IMR-90 (cell line): Measurements from ENCODE around the gene PPM1H. TPM values are rescaled to one million over a fixed set of nuclear protein-coding genes. Genes with fewer than 3 reads are reported as not detected.

Experiments
- ATAC-seq: fragments of 200-7000 bp; cut with Tn5 transposase; 2 replicates; pipeline ENCODE4 v1.9.1; 2020; ENCODE audit warnings: low read depth, mild to moderate bottlenecking, moderate library complexity
- BruUV-seq: library from RNA; stranded (reverse); fragments of 400-500 nt; replicated peaks from 2 replicates; lab custom pipeline; 2021; lab: Mats Ljungman, UMichigan
- CTCF ChIA-PET: fragments of 300-600 bp; formaldehyde crosslinking; extraction: SDS; loops from one replicate; lab custom pipeline; 2021; ENCODE audit warnings: antibody characterized with exemption; lab: Yijun Ruan, JAX
- POLR2A ChIA-PET: fragments of 300-600 bp; sonication (Branson Sonifier 250); formaldehyde crosslinking; loops from one replicate; lab custom pipeline; 2022; ENCODE audit warnings: antibody characterized with exemption; ENCODE audit not compliant: unreplicated experiment; lab: Charles Lee
- DNase-seq: peaks from one replicate; pipeline ENCODE4 v3.0.0; 2013
- H2AFZ ChIP-seq: replicated peaks from 2 replicates; pipeline ENCODE3; 2013; ENCODE audit warnings: low read length, mild to moderate bottlenecking; ENCODE audit not compliant: poor library complexity
- H2AK5ac ChIP-seq: 2 replicates; pipeline ENCODE4 v1.6.1; 2013; ENCODE audit warnings: low read depth, low read length, inconsistent platforms
- H2AK9ac ChIP-seq: replicated peaks from 2 replicates; pipeline ENCODE3; 2013; ENCODE audit warnings: mild to moderate bottlenecking, low read depth, low read length, moderate library complexity; ENCODE audit not compliant: poor library complexity
- H2BK120ac ChIP-seq: 2 replicates; pipeline ENCODE4 v1.6.1; 2013; ENCODE audit warnings: low read depth, low read length, inconsistent platforms
- H2BK15ac ChIP-seq: 3 replicates; pipeline ENCODE4 v1.6.1; 2013; ENCODE audit warnings: low read depth, low read length, inconsistent platforms
- H2BK20ac ChIP-seq: 2 replicates; pipeline ENCODE4 v1.6.1; 2013; ENCODE audit warnings: low read depth, mild to moderate bottlenecking, inconsistent platforms, low read length, moderate library complexity
- H2BK5ac ChIP-seq: 2 replicates; pipeline ENCODE4 v1.6.1; 2013; ENCODE audit warnings: mild to moderate bottlenecking, low read depth, low read length, inconsistent platforms; ENCODE audit not compliant: poor library complexity, severe bottlenecking
- H3K14ac ChIP-seq: replicated peaks from 2 replicates; pipeline ENCODE4 v1.6.1; 2013; ENCODE audit warnings: low read depth, low read length, inconsistent platforms
- H3K18ac ChIP-seq: 2 replicates; pipeline ENCODE4 v1.6.1; 2013; ENCODE audit warnings: low read depth, low read length, control low read depth
- H3K23ac ChIP-seq: 2 replicates; pipeline ENCODE4 v1.6.1; 2013; ENCODE audit warnings: low read depth, low read length, inconsistent platforms
- H3K27ac ChIP-seq: 2 replicates; pipeline ENCODE4 v1.5.1; 2013; ENCODE audit warnings: mild to moderate bottlenecking, control low read depth, low read length; ENCODE audit not compliant: insufficient read depth
- H3K27me3 ChIP-seq: 2 replicates; pipeline ENCODE4 v1.6.1; 2013; ENCODE audit warnings: low read length; ENCODE audit not compliant: control insufficient read depth, insufficient read depth
- H3K36me3 ChIP-seq: 2 replicates; pipeline ENCODE4 v1.6.1; 2013; ENCODE audit warnings: low read length, mixed read lengths; ENCODE audit not compliant: control insufficient read depth, insufficient read depth
- H3K4ac ChIP-seq: 2 replicates; pipeline ENCODE4 v1.6.1; 2013; ENCODE audit warnings: low read depth, low read length, inconsistent platforms
- H3K4me1 ChIP-seq: 2 replicates; pipeline ENCODE4 v1.6.1; 2013; ENCODE audit warnings: low read length, mixed read lengths; ENCODE audit not compliant: control insufficient read depth, insufficient read depth
- H3K4me2 ChIP-seq: 2 replicates; pipeline ENCODE4 v1.6.1; 2013; ENCODE audit warnings: low read depth, mild to moderate bottlenecking, control low read depth, low read length, moderate library complexity
- H3K4me3 ChIP-seq: 2 replicates; pipeline ENCODE4 v1.5.1; 2013; ENCODE audit warnings: low read depth, mild to moderate bottlenecking, control low read depth, low read length, moderate library complexity; ENCODE audit not compliant: insufficient read depth
- H3K56ac ChIP-seq: 2 replicates; pipeline ENCODE4 v1.6.1; 2013; ENCODE audit warnings: low read length, inconsistent platforms; ENCODE audit not compliant: insufficient read depth; ENCODE audit errors: extremely low read depth
- H3K79me1 ChIP-seq, 2 experiments: 2 replicates each; pipeline ENCODE4 v1.6.1; 2013; ENCODE audit warnings: low read length in 2 of 2, inconsistent platforms in 1 of 2, low read depth in 1 of 2
- H3K9ac ChIP-seq: 2 replicates; pipeline ENCODE4 v1.6.1; 2013; ENCODE audit warnings: low read depth, low read length, control low read depth
- H3K9me1 ChIP-seq: 2 replicates; pipeline ENCODE4 v1.6.1; 2013; ENCODE audit warnings: low read length, inconsistent platforms; ENCODE audit not compliant: insufficient read depth
- H3K9me3 ChIP-seq: 2 replicates; pipeline ENCODE4 v1.6.1; 2013; ENCODE audit warnings: low read length; ENCODE audit not compliant: control insufficient read depth, insufficient read depth
- H4K20me1 ChIP-seq: 2 replicates; pipeline ENCODE4 v1.6.1; 2013; ENCODE audit warnings: low read length, inconsistent platforms; ENCODE audit not compliant: insufficient read depth
- H4K5ac ChIP-seq: 2 replicates; pipeline ENCODE4 v1.6.1; 2013; ENCODE audit warnings: mild to moderate bottlenecking, low read depth, low read length, control low read depth
- H4K8ac ChIP-seq, 2 experiments: 2 replicates each; pipeline ENCODE4 v1.6.1; 2013; ENCODE audit warnings: low read depth in 2 of 2, low read length in 2 of 2, control low read depth in 1 of 2, inconsistent platforms in 1 of 2
- H4K91ac ChIP-seq: 2 replicates; pipeline ENCODE4 v1.6.1; 2013; ENCODE audit warnings: low read depth, low read length, inconsistent platforms; ENCODE audit not compliant: insufficient read depth
- BHLHE40 ChIP-seq: fragments of 150-350 bp; IDR thresholded peaks from 2 replicates; pipeline ENCODE4 v1.6.1; 2016; ENCODE audit warnings: mild to moderate bottlenecking, low read depth, low read length
- CEBPB ChIP-seq: IDR thresholded peaks from 2 replicates; pipeline ENCODE4 v1.6.1; 2012; ENCODE audit warnings: low read depth, low read length, improper control_type of control experiment
- CHD1 ChIP-seq: IDR thresholded peaks from 2 replicates; pipeline ENCODE4 v1.6.1; 2012; ENCODE audit warnings: low read depth, low read length, improper control_type of control experiment
- FOS ChIP-seq: fragments of 150-350 bp; IDR thresholded peaks from 2 replicates; pipeline ENCODE4 v1.6.1; 2016; ENCODE audit warnings: low read depth, low read length
- MAFK ChIP-seq: IDR thresholded peaks from 2 replicates; pipeline ENCODE4 v1.6.1; 2012; ENCODE audit warnings: low read depth, low read length, improper control_type of control experiment
- MAZ ChIP-seq: IDR thresholded peaks from 2 replicates; pipeline ENCODE4 v1.6.1; 2012; ENCODE audit warnings: low read depth, mild to moderate bottlenecking, low read length, improper control_type of control experiment, moderate library complexity, borderline replicate concordance
- MXI1 ChIP-seq: IDR thresholded peaks from 2 replicates; pipeline ENCODE4 v1.6.1; 2012; ENCODE audit warnings: low read depth, mild to moderate bottlenecking, low read length, moderate library complexity, borderline replicate concordance
- NFE2L2 ChIP-seq: fragments of 150-350 bp; IDR thresholded peaks from 2 replicates; pipeline ENCODE4 v1.6.1; 2016; ENCODE audit warnings: low read depth, mild to moderate bottlenecking, low read length
- POLR2A ChIP-seq: IDR thresholded peaks from 2 replicates; pipeline ENCODE4 v1.6.1; 2012; ENCODE audit warnings: mild to moderate bottlenecking, low read depth, low read length
- RAD21 ChIP-seq: IDR thresholded peaks from 2 replicates; pipeline ENCODE4 v1.6.1; 2012; ENCODE audit warnings: low read length, improper control_type of control experiment
- RCOR1 ChIP-seq: IDR thresholded peaks from 2 replicates; pipeline ENCODE4 v1.6.1; 2012; ENCODE audit warnings: mild to moderate bottlenecking, low read length, improper control_type of control experiment; ENCODE audit not compliant: insufficient replicate concordance
- RFX5 ChIP-seq: IDR thresholded peaks from 2 replicates; pipeline ENCODE4 v1.8.0; 2012; ENCODE audit warnings: low read depth, mild to moderate bottlenecking, low read length, moderate library complexity
- SMC3 ChIP-seq: fragments of 150-350 bp; IDR thresholded peaks from 2 replicates; pipeline ENCODE4 v1.6.1; 2016; ENCODE audit warnings: low read depth, mild to moderate bottlenecking, antibody characterized with exemption, low read length, moderate library complexity
- USF2 ChIP-seq: fragments of 150-350 bp; IDR thresholded peaks from 2 replicates; pipeline ENCODE4 v1.6.1; 2017; ENCODE audit warnings: mild to moderate bottlenecking, antibody characterized with exemption, low read length, low read depth
- WGBS, 2 experiments: methylation state at CpG; one replicate each; pipeline versions ENCODE4 v1.1.5 to v1.1.7; 2013; ENCODE audit warnings: missing lambda C conversion rate in 2 of 2; ENCODE audit not compliant: insufficient read length in 1 of 2; ENCODE audit errors: extremely low coverage in 2 of 2; 5-methylcytosine and 5-hydroxymethylcytosine counted together
- dilution Hi-C: fragments of 300-500 bp; cut with HindIII; formaldehyde crosslinking; loops from one replicate; pipeline ENCODE4 v1.14.3; 2018; ENCODE audit warnings: low sequenced_read_pairs; ENCODE audit not compliant: unreplicated experiment
- in situ Hi-C: fragments of 300-500 bp; cut with MboI; formaldehyde crosslinking; loops from 3 replicates; pipeline ENCODE4 v1.14.3; 2019; ENCODE audit warnings: low sequenced_read_pairs, inconsistent platforms, mixed read lengths
- intact Hi-C: fragments of 100-400 bp; cut with micrococcal nuclease; formaldehyde crosslinking; loops from 2 replicates; pipeline ENCODE4 v1.10.0; 2022
- polyA plus RNA-seq, 3 experiments: library from polyadenylated mRNA; depleted of rRNA; stranded (reverse); fragments of >200 nt; gene quantifications; 2 replicates each; pipeline ENCODE4 v1.2.3, GENCODE V29; 2012; ENCODE audit warnings: low replicate concordance in 1 of 3
- total RNA-seq: library from RNA; depleted of rRNA; stranded (reverse); fragments of >200 nt; gene quantifications from 2 replicates; pipeline ENCODE4 v1.2.3, GENCODE V29; 2012
- TF ChIP-seq, protein P1 (sequence below): fragments of 150-350 bp; IDR thresholded peaks from 2 replicates; pipeline ENCODE4 v1.6.1; 2016; ENCODE audit warnings: low read depth, mild to moderate bottlenecking, low read length, moderate library complexity, borderline replicate concordance
- TF ChIP-seq, protein P2 (sequence below): conservative IDR thresholded peaks from 2 replicates; pipeline ENCODE4 v1.5.1; 2012; ENCODE audit warnings: mild to moderate bottlenecking, low read depth, low read length, improper control_type of control experiment

PPM1H gene
- total and polyA plus RNA-seq, 2 of the 4 experiments (the other 2 are of a cell fraction) = 0.14 to 0.18 TPM

DNA sequence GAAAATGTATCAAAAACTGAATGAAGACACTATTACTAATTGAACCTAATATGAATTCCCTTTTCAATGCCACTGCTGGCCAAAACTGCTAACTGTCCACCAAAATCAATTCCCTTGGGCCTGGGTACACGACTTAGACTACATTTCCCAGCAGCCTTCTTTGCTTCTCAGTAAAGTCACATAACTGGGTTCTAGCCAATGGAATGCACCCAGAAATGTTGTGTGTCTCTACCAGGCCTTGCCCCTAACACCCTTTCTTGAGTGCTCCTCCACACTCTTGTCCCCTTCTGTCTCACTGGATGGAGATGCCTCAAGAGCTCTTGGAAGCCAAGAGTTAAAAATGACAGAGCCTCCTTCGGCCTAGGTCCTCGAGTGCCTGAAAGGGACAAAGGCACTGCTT lies 156.8 kb downstream of the PPM1H start:
- no peak overlapping the region for H3K9ac ChIP-seq

More for the DNA sequence above, 156.8 kb downstream of the PPM1H start:
- intact Hi-C loops = no loop called here
- Histone ChIP-seq H3K9me3 (no peaks in the 10 kb centered on the region), H4K5ac (no peak overlapping the region), H2AFZ (no peak overlapping the region), H3K4ac (no peak overlapping the region), H4K20me1 (no peaks in the 10 kb centered on the region), H3K27me3 (0 out of 2 replicates have a peak, but pooled peaks cover 2% of the 10 kb centered on the region), H3K4me3 (no peak overlapping the region), H3K56ac (no peak overlapping the region), H2AK9ac (no peak overlapping the region), H3K23ac (no peak overlapping the region), H3K4me1 (no peaks in the 10 kb centered on the region), H2BK20ac (no peak overlapping the region), H2BK15ac (no peak overlapping the region), H3K36me3 (no peaks in the 10 kb centered on the region), H2BK5ac (no peak overlapping the region), H4K8ac (no peak overlapping the region), H3K14ac (no peak overlapping the region; the same call in 1 of the 2 replicates), H3K9me1 (no peaks in the 10 kb centered on the region), H3K18ac (no peak overlapping the region), H3K4me2 (no peak overlapping the region), H3K79me1 (no peaks in the 10 kb centered on the region), H2AK5ac (no peak overlapping the region), H2BK120ac (no peak overlapping the region), H3K27ac (no peak overlapping the region), H4K91ac (no peak overlapping the region)
- ATAC-seq = no peak
- ChIA-PET POLR2A (no interaction called here), CTCF (interaction anchor here (0.7 kb wide), 1 partner anchor 21 kb away, joined by 3 read pairs; no protein-coding TSS in a partner anchor)
- in situ Hi-C loops = no loop called here
- TF ChIP-seq, protein P1, sequence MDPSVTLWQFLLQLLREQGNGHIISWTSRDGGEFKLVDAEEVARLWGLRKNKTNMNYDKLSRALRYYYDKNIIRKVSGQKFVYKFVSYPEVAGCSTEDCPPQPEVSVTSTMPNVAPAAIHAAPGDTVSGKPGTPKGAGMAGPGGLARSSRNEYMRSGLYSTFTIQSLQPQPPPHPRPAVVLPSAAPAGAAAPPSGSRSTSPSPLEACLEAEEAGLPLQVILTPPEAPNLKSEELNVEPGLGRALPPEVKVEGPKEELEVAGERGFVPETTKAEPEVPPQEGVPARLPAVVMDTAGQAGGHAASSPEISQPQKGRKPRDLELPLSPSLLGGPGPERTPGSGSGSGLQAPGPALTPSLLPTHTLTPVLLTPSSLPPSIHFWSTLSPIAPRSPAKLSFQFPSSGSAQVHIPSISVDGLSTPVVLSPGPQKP = no peak
- TF ChIP-seq BHLHE40 = no peak
- no peak for TF ChIP-seq POLR2A
- TF ChIP-seq, protein P2, sequence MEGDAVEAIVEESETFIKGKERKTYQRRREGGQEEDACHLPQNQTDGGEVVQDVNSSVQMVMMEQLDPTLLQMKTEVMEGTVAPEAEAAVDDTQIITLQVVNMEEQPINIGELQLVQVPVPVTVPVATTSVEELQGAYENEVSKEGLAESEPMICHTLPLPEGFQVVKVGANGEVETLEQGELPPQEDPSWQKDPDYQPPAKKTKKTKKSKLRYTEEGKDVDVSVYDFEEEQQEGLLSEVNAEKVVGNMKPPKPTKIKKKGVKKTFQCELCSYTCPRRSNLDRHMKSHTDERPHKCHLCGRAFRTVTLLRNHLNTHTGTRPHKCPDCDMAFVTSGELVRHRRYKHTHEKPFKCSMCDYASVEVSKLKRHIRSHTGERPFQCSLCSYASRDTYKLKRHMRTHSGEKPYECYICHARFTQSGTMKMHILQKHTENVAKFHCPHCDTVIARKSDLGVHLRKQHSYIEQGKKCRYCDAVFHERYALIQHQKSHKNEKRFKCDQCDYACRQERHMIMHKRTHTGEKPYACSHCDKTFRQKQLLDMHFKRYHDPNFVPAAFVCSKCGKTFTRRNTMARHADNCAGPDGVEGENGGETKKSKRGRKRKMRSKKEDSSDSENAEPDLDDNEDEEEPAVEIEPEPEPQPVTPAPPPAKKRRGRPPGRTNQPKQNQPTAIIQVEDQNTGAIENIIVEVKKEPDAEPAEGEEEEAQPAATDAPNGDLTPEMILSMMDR = no peak
- TF ChIP-seq FOS = no peak
- no peak for TF ChIP-seq CHD1
- TF ChIP-seq CEBPB = no peak
- no peak for TF ChIP-seq NFE2L2
- no peak for TF ChIP-seq RFX5
- TF ChIP-seq USF2 = no peak
- TF ChIP-seq MXI1 = no peak
- TF ChIP-seq RAD21 = no peak
- no peak for TF ChIP-seq RCOR1
- no peak for TF ChIP-seq MAFK
- no peak for TF ChIP-seq MAZ
- TF ChIP-seq SMC3 = no peak
- no peak for DNase-seq
- BruUV-seq = no TSS peak
- WGBS, 2 experiments = 100% methylated on average over 1 of the region's 3 CpGs; no CpG with 5 or more reads in 1 of the 2 experiments
- dilution Hi-C loops = loop anchor here (25.0 kb wide), 1 partner anchor 191 kb away; no protein-coding TSS in a partner anchor
